Prostate gland (tissue), 2 donors: Measurements from ENCODE around the gene CKMT2.

Experiments used
- POLR2A ChIP-seq: fragments of 450-650 bp; IDR thresholded peaks from one replicate; pipeline ENCODE4 v1.6.1; 2016; ENCODE audit warnings: antibody characterized with exemption, mild to moderate bottlenecking
- TF ChIP-seq, protein P1 (sequence below), 4 experiments: fragments of 200-600 bp in 2 of 4; fragments of 450-650 bp in 2 of 4; sonication (generic) in 2 of 4; IDR thresholded peaks; 1 replicate in 3 of 4; 2 replicates in 1 of 4; pipeline ENCODE4 v1.5.1; 2016 to 2019; ENCODE audit warnings: antibody characterized with exemption in 4 of 4, mild to moderate bottlenecking in 2 of 4, moderate library complexity in 2 of 4

DNA sequence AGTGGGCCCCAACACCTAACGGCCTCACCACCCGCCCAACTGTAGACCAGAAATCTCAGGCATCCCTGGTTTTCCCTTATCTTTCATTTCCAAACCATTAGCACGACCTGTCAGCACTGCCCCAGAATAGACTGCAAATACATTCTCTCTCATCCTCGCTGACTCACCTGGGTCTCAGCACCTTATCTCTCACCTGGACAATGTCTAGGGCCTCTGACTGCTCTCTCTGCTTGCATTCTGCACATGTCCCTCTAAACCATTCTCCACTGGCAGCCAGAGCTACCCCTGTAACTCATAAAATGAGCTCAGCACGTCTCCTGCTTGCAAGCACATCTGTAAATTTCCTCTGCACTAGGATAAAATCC lies 12.7 kb downstream of the CKMT2 start:
- TF ChIP-seq, protein P1, sequence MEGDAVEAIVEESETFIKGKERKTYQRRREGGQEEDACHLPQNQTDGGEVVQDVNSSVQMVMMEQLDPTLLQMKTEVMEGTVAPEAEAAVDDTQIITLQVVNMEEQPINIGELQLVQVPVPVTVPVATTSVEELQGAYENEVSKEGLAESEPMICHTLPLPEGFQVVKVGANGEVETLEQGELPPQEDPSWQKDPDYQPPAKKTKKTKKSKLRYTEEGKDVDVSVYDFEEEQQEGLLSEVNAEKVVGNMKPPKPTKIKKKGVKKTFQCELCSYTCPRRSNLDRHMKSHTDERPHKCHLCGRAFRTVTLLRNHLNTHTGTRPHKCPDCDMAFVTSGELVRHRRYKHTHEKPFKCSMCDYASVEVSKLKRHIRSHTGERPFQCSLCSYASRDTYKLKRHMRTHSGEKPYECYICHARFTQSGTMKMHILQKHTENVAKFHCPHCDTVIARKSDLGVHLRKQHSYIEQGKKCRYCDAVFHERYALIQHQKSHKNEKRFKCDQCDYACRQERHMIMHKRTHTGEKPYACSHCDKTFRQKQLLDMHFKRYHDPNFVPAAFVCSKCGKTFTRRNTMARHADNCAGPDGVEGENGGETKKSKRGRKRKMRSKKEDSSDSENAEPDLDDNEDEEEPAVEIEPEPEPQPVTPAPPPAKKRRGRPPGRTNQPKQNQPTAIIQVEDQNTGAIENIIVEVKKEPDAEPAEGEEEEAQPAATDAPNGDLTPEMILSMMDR (IDR thresholded peaks at IDR 0.05): no peak
- no peak for TF ChIP-seq POLR2A
